Stimulated activated CD4-positive, alpha-beta T cell treated with anti-CD3 and anti-CD28 coated beads, Interleukin-4, amount 100 ng/mL, for 48 hours (primary cell): Measurements from ENCODE around the gene ZBTB43.

Experiments used
- DNase-seq, 2 donors: peaks; one replicate each; pipeline ENCODE4 v3.0.0-alpha.2; 2020; ENCODE audit warnings: low read depth in 2 of 2

Gene ZBTB43

GRCh38 chr9:126829035-126829434 is 24.2 kb downstream of the ZBTB43 start:
- no peak for DNase-seq

- no peak for DNase-seq
Measured at GRCh38 chr9:126830827-126831226, 26.0 kb downstream of the ZBTB43 start.

- no peak for DNase-seq
Measured at GRCh38 chr9:126832440-126832839, 27.6 kb downstream of the ZBTB43 start.

- DNase-seq: no peak
Measured at GRCh38 chr9:126833020-126833419, 28.2 kb downstream of the ZBTB43 start.

- DNase-seq: no peak
Measured at GRCh38 chr9:126833710-126834345, 29.0 kb downstream of the ZBTB43 start.

GRCh38 chr9:126834672-126835071 is 29.8 kb downstream of the ZBTB43 start:
- DNase-seq: no peak

GRCh38 chr9:126836216-126836615 is 31.4 kb downstream of the ZBTB43 start:
- DNase-seq: no peak

- DNase-seq: no peak
Measured at GRCh38 chr9:126838055-126838811, 33.4 kb downstream of the ZBTB43 start.

GRCh38 chr9:126838895-126839294 is 34.1 kb downstream of the ZBTB43 start:
- DNase-seq: no peak

- no peak for DNase-seq
Measured at GRCh38 chr9:126839301-126839700, 34.5 kb downstream of the ZBTB43 start.

GRCh38 chr9:126842220-126842842 is 37.5 kb downstream of the ZBTB43 start:
- no peak for DNase-seq

- DNase-seq: no peak
Measured at GRCh38 chr9:126842977-126843799, 38.3 kb downstream of the ZBTB43 start.

GRCh38 chr9:126844085-126844484 is 39.2 kb downstream of the ZBTB43 start:
- no peak for DNase-seq

- DNase-seq: no peak
Measured at GRCh38 chr9:126847051-126847450, 42.2 kb downstream of the ZBTB43 start.

- DNase-seq: no peak
Measured at GRCh38 chr9:126849591-126850225, 44.9 kb downstream of the ZBTB43 start.

- no peak for DNase-seq
Measured at GRCh38 chr9:126851286-126851880, 46.5 kb downstream of the ZBTB43 start.

GRCh38 chr9:126852086-126852688 is 47.3 kb downstream of the ZBTB43 start:
- DNase-seq: no peak

GRCh38 chr9:126853667-126854066 is 48.8 kb downstream of the ZBTB43 start:
- DNase-seq: no peak

- DNase-seq: no peak
Measured at GRCh38 chr9:126854734-126855133, 49.9 kb downstream of the ZBTB43 start.

- DNase-seq: no peak
Measured at GRCh38 chr9:126856326-126856877, 51.6 kb downstream of the ZBTB43 start.
